Lower leg skin (tissue), 4 donors: Measurements from ENCODE around the gene ST3GAL4. TPM values are rescaled to one million over a fixed set of nuclear protein-coding genes. Genes with fewer than 3 reads are reported as not detected.
"Not testable (repeated sequence)": the region's sequence is repeated elsewhere in the genome, so short reads cannot be mapped to it uniquely, and the experiment has no call there.

ENCODE experiments used
- DNase-seq, 2 donors: peaks; one replicate each; pipeline ENCODE4 v3.0.0-alpha.2; 2019; ENCODE audit warnings: low spot score in 2 of 2
- H3K4me3 ChIP-seq: fragments of 200-600 bp; sonication (generic); 2 replicates; pipeline ENCODE4 v1.5.1; 2017; ENCODE audit warnings: mild to moderate bottlenecking, low read depth; ENCODE audit not compliant: poor library complexity, severe bottlenecking
- CTCF ChIP-seq, 3 donors: fragments of 450-650 bp; IDR thresholded peaks; one replicate each; pipeline ENCODE4 v1.5.1; 2016; ENCODE audit warnings: antibody characterized with exemption in 3 of 3, mild to moderate bottlenecking in 3 of 3, moderate library complexity in 2 of 3
- POLR2A ChIP-seq, 2 donors: fragments of 450-650 bp; IDR thresholded peaks; one replicate each; pipeline ENCODE4 v1.6.1; 2016 to 2017; ENCODE audit warnings: antibody characterized with exemption in 2 of 2, mild to moderate bottlenecking in 1 of 2, moderate library complexity in 1 of 2
- WGBS, 2 donors: methylation state at CpG; one replicate each; pipeline ENCODE4 v1.1.5; 2018; 5-methylcytosine and 5-hydroxymethylcytosine counted together
- intact Hi-C: fragments of 100-400 bp; cut with DNase I; formaldehyde crosslinking; loops from one replicate; pipeline ENCODE4 v1.15.0; 2023; ENCODE audit warnings: low total_unique reads
- total RNA-seq, 4 donors: library from RNA; depleted of rRNA; stranded (reverse); fragments of >200 nt; gene quantifications; one replicate each; pipeline ENCODE4 v1.1.0, GENCODE V29; 2016

Gene ST3GAL4
- total RNA-seq, 4 donors from 2014 or later: 12.6 to 27.0 (median 17.1) TPM

- WGBS, 2 donors: 88 to 90% methylated on average over 4 of the region's 4 CpGs
- TF ChIP-seq CTCF (IDR thresholded peaks at IDR 0.05): no peak
- no peak for TF ChIP-seq POLR2A (IDR thresholded peaks at IDR 0.05)
- no peak overlapping the region for H3K4me3 ChIP-seq
- intact Hi-C loops: no loop called here
- no peak for DNase-seq
Observed at GRCh38 chr11:126380909-126381308, 25.4 kb downstream of the ST3GAL4 start.

GRCh38 chr11:126381960-126382359 is 26.5 kb downstream of the ST3GAL4 start:
- H3K4me3 ChIP-seq, intact Hi-C loops, DNase-seq: not testable (repeated sequence)
- WGBS, 2 donors: 81 to 87% methylated on average over 5 of the region's 10 CpGs

- H3K4me3 ChIP-seq, DNase-seq, intact Hi-C loops: not testable (repeated sequence)
- 64 to 65% methylated on average over 3 of the region's 4 CpGs for WGBS, 2 donors
Observed at GRCh38 chr11:126382641-126383040, 27.2 kb downstream of the ST3GAL4 start.

- WGBS, 2 donors: 75 to 81% methylated on average over 18 to 20 of the region's 20 CpGs
- TF ChIP-seq POLR2A (IDR thresholded peaks at IDR 0.05): no peak
- no peak for TF ChIP-seq CTCF (IDR thresholded peaks at IDR 0.05)
- no peak for DNase-seq
- H3K4me3 ChIP-seq: no peak overlapping the region
- intact Hi-C loops: no loop called here
Observed at GRCh38 chr11:126383339-126384335, 28.2 kb downstream of the ST3GAL4 start.

GRCh38 chr11:126384449-126385070 is 29.1 kb downstream of the ST3GAL4 start:
- intact Hi-C loops: no loop called here
- no peak for DNase-seq
- 60 to 81% methylated on average over 2 to 8 of the region's 9 CpGs for WGBS, 2 donors
- no peak overlapping the region for H3K4me3 ChIP-seq
- TF ChIP-seq CTCF (IDR thresholded peaks at IDR 0.05): no peak
- no peak for TF ChIP-seq POLR2A (IDR thresholded peaks at IDR 0.05)

GRCh38 chr11:126385991-126386728 is 30.7 kb downstream of the ST3GAL4 start:
- no peak overlapping the region for H3K4me3 ChIP-seq
- intact Hi-C loops: no loop called here
- no peak for DNase-seq
- no peak for TF ChIP-seq POLR2A (IDR thresholded peaks at IDR 0.05)
- no peak for TF ChIP-seq CTCF (IDR thresholded peaks at IDR 0.05)
- 71 to 73% methylated on average over 8 of the region's 8 CpGs for WGBS, 2 donors

GRCh38 chr11:126386729-126387071 is 31.2 kb downstream of the ST3GAL4 start:
- DNase-seq, H3K4me3 ChIP-seq, intact Hi-C loops: not testable (repeated sequence)
- 13 to 18% methylated on average over 5 of the region's 5 CpGs for WGBS, 2 donors
